K562 (cell line): ENCODE measurements around the gene CRHR2. TPM values are rescaled to one million over a fixed set of nuclear protein-coding genes. Genes with fewer than 3 reads are reported as not detected.

Source experiments
- ATAC-seq: fragments of 200-7000 bp; cut with Tn5 transposase; 3 replicates; pipeline ENCODE4 v1.9.1; 2020; ENCODE audit warnings: moderate library complexity
- BruUV-seq: library from RNA; stranded (reverse); fragments of 400-500 nt; replicated peaks from 2 replicates; lab custom pipeline; 2021; lab: Mats Ljungman, UMichigan
- CTCF ChIA-PET: fragments of 300-600 bp; formaldehyde crosslinking; extraction: SDS; loops from one replicate; lab custom pipeline; 2021; ENCODE audit warnings: low intra/inter-chr PET ratio; lab: Yijun Ruan, JAX
- POLR2A ChIA-PET: fragments of 300-600, 350-650 bp; sonication (Branson Sonifier 250); formaldehyde crosslinking; extraction: SDS; loops from one replicate; lab custom pipeline; 2021; ENCODE audit warnings: antibody characterized with exemption, inconsistent platforms; lab: Yijun Ruan, JAX
- DNase-seq, 4 experiments: peaks; one replicate each; pipeline versions ENCODE4 v3.0.0 to v3.0.0-alpha.2; 2011 to 2018; ENCODE audit warnings: low spot score in 3 of 4, mixed read lengths in 3 of 4; ENCODE audit errors: extremely low read depth in 1 of 4
- FAIRE-seq: peaks from 2 replicates; lab custom pipeline; 2011; peaks lifted over from hg19 to GRCh38; lab: Jason Lieb, UNC
- H2AFZ ChIP-seq: 2 replicates; pipeline ENCODE4 v1.6.0; 2011; ENCODE audit warnings: low read depth, low read length, control low read depth, inconsistent platforms
- H3K27ac ChIP-seq: fragments of 200-600 bp; 3 replicates; pipeline ENCODE4 v1.8.0; 2011; ENCODE audit warnings: low read depth, mild to moderate bottlenecking, control low read depth, inconsistent platforms, low read length, moderate library complexity, mixed read lengths; ENCODE audit errors: extremely low read depth
- H3K27me3 ChIP-seq, 2 experiments: fragments of 300-600 bp in 1 of 2; 2 replicates in 1 of 2; 3 replicates in 1 of 2; pipeline versions ENCODE4 v1.6.0 to v1.8.0; 2011; ENCODE audit warnings: inconsistent platforms in 2 of 2, low read length in 2 of 2, mild to moderate bottlenecking in 1 of 2, mixed read lengths in 1 of 2, moderate library complexity in 1 of 2; ENCODE audit not compliant: control insufficient read depth in 2 of 2, insufficient read depth in 2 of 2
- H3K36me3 ChIP-seq: fragments of 300-600 bp; 3 replicates; pipeline ENCODE4 v1.8.0; 2011; ENCODE audit warnings: mild to moderate bottlenecking, low read length, inconsistent platforms; ENCODE audit not compliant: control insufficient read depth, insufficient read depth
- H3K4me1 ChIP-seq, 2 experiments: fragments of 200-600 bp in 1 of 2; replicated peaks in 1 of 2; 2 replicates in 1 of 2; 3 replicates in 1 of 2; pipeline versions ENCODE4 v1.5.1 to v1.8.0; 2011; ENCODE audit warnings: inconsistent platforms in 2 of 2, low read length in 2 of 2, mild to moderate bottlenecking in 1 of 2, mixed read lengths in 1 of 2, moderate library complexity in 1 of 2; ENCODE audit not compliant: control insufficient read depth in 2 of 2, insufficient read depth in 2 of 2
- H3K4me2 ChIP-seq: 2 replicates; pipeline ENCODE4 v1.6.1; 2011; ENCODE audit warnings: low read length, control low read depth, inconsistent platforms, mixed read lengths; ENCODE audit not compliant: insufficient read depth
- H3K4me3 ChIP-seq: fragments of 200-600 bp; sonication (generic), shearing (Covaris generic); 2 replicates; pipeline ENCODE4 v1.5.1; 2016; ENCODE audit warnings: control low read depth, inconsistent platforms
- H3K79me2 ChIP-seq: fragments of 200-600 bp; 3 replicates; pipeline ENCODE4 v1.8.0; 2011; ENCODE audit warnings: low read length, inconsistent platforms; ENCODE audit not compliant: control insufficient read depth, insufficient read depth
- H3K9ac ChIP-seq, 2 experiments: 2 replicates each; pipeline versions ENCODE4 v1.6.0 to v1.6.1; 2011; ENCODE audit warnings: low read depth in 2 of 2, low read length in 2 of 2, control low read depth in 1 of 2, inconsistent platforms in 1 of 2, mild to moderate bottlenecking in 1 of 2, mixed read lengths in 1 of 2; ENCODE audit not compliant: insufficient read depth in 1 of 2
- H3K9me1 ChIP-seq: one replicate; pipeline ENCODE4 v1.6.0; 2011; ENCODE audit warnings: inconsistent platforms, mild to moderate bottlenecking, low read length, moderate library complexity; ENCODE audit not compliant: control insufficient read depth, insufficient read depth
- H3K9me3 ChIP-seq: replicated peaks from 2 replicates; pipeline ENCODE4 v1.5.1; 2011; ENCODE audit warnings: low read depth, low read length, inconsistent platforms; ENCODE audit not compliant: control insufficient read depth, insufficient read depth
- H4K20me1 ChIP-seq: replicated peaks from 2 replicates; pipeline ENCODE4 v1.6.1; 2011; ENCODE audit warnings: low read length, inconsistent platforms, mixed read lengths; ENCODE audit not compliant: control insufficient read depth, insufficient read depth
- EGR1 ChIP-seq: fragments of 450-650 bp; conservative IDR thresholded peaks from 2 replicates; pipeline ENCODE4 v1.6.1; 2017; ENCODE audit warnings: mild to moderate bottlenecking
- ETV6 ChIP-seq, 3 experiments: fragments of 150-350 bp in 1 of 3; sonication (generic) in 1 of 3; formaldehyde crosslinking in 1 of 3; IDR thresholded peaks; 2 replicates each; pipeline versions ENCODE4 v1.6.1 to v1.8.0; 2014 to 2022; ENCODE audit warnings: borderline replicate concordance in 2 of 3, low read depth in 2 of 3, antibody characterized with exemption in 1 of 3, low read length in 1 of 3, mild to moderate bottlenecking in 1 of 3, missing genetic modification reagents in 1 of 3
- KAT8 ChIP-seq: fragments of 450-650 bp; IDR thresholded peaks from 2 replicates; pipeline ENCODE4 v1.6.1; 2016; ENCODE audit warnings: low read depth, mild to moderate bottlenecking
- KLF16 ChIP-seq: IDR thresholded peaks from 2 replicates; pipeline ENCODE4 v1.6.1; 2016; ENCODE audit warnings: antibody characterized with exemption
- PHF20 ChIP-seq: fragments of 450-650 bp; IDR thresholded peaks from 2 replicates; pipeline ENCODE4 v1.6.1; 2018; ENCODE audit not compliant: partially characterized antibody
- ZNF282 ChIP-seq: sonication (generic); formaldehyde crosslinking; IDR thresholded peaks from 2 replicates; pipeline ENCODE4 v1.8.1; 2023; ENCODE audit warnings: missing genetic modification reagents
- WGBS: fragments of 100-300 bp; shearing (Covaris generic); methylation state at CpG from one replicate; pipeline ENCODE4 v1.1.6; 2016; ENCODE audit warnings: low coverage, mixed read lengths; ENCODE audit not compliant: insufficient coverage; ENCODE audit errors: missing lambda C conversion rate; 5-methylcytosine and 5-hydroxymethylcytosine counted together
- in situ Hi-C: fragments of 300-500 bp; cut with MboI; formaldehyde crosslinking; loops from 4 replicates; pipeline ENCODE4 v1.15.0; 2018; ENCODE audit warnings: inconsistent platforms, mixed read lengths
- intact Hi-C: fragments of 100-400 bp; cut with micrococcal nuclease; formaldehyde crosslinking; loops from 2 replicates; pipeline ENCODE4 v1.14.2; 2022
- polyA plus RNA-seq, 8 experiments: library from polyadenylated mRNA; depleted of rRNA in 4 of 8; stranded (reverse) in 5 of 8; unstranded in 3 of 8; fragments of >200 nt; fragmentation: Nextera tagmentation in 2 of 8; fragmentation: Illumina TruSeq in 1 of 8; extraction: Ambion mirVana in 2 of 8; extraction: Trizol in 1 of 8; gene quantifications; 2 replicates each; pipeline versions ENCODE4 v1.2.1 to v1.2.3, GENCODE V29; 2011 to 2014; ENCODE audit warnings: inconsistent platforms in 1 of 8, missing spikeins in 1 of 8
- total RNA-seq, 7 experiments: library from RNA; depleted of rRNA in 6 of 7; stranded (reverse); fragments of >200 nt in 6 of 7; fragmentation: Illumina TruSeq in 2 of 7; extraction: Trizol in 2 of 7; gene quantifications; 2 replicates each; pipeline versions ENCODE4 v1.2.1 to v1.2.3, GENCODE V29; 2011 to 2021; ENCODE audit warnings: low replicate concordance in 1 of 7
- TF ChIP-seq, protein P1 (sequence below): IDR thresholded peaks from 2 replicates; pipeline ENCODE4 v1.6.1; 2012; ENCODE audit warnings: low read depth, low read length, improper control_type of control experiment, borderline replicate concordance
- TF ChIP-seq, protein P2 (sequence below): fragments of 250-450 bp; sonication (Bioruptor Pico); IDR thresholded peaks from 2 replicates; pipeline ENCODE4 v1.5.1; 2021; ENCODE audit warnings: mild to moderate bottlenecking
- TF ChIP-seq, protein P3 (sequence below): sonication (generic); formaldehyde crosslinking; IDR thresholded peaks from 2 replicates; pipeline ENCODE4 v1.9.0; 2022; ENCODE audit warnings: mild to moderate bottlenecking, missing genetic modification reagents
- TF ChIP-seq, protein P4 (sequence below): IDR thresholded peaks from 2 replicates; pipeline ENCODE4 v1.6.1; 2014; ENCODE audit warnings: antibody characterized with exemption
- TF ChIP-seq, protein P5 (sequence below): IDR thresholded peaks from 2 replicates; pipeline ENCODE4 v1.6.1; 2011; ENCODE audit warnings: borderline replicate concordance, low read depth, mild to moderate bottlenecking, moderate library complexity, low read length; ENCODE audit not compliant: insufficient read depth, poor library complexity, severe bottlenecking

Gene CRHR2
- total and polyA plus RNA-seq, 9 of the 15 experiments (the other 6 are each of a cell fraction or from before 2014, with no cell fraction given), result not detected

DNA sequence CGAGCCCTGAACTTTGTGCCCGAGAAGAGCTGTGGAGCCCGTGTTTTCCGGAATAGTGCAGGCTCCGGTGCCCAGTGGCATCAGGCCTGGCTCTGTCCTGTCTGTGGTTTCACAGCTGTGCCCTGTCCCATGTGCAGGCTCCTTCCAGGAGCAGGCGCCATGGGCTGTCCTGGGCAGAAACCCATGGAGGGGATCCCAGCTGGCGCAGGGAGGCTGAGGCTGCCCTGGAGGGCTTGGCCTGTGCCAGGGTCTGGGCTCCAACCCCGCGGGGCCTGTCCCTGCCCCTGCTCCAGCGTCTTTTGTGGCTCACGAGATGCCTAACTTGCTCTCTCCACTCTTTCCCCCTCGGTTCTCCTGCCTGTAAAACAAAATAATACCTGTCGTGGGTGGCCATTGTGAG lies 23.3 kb upstream of the CRHR2 start:
- Histone ChIP-seq H3K27ac (no peak overlapping the region), H2AFZ (no peak overlapping the region)
- intact Hi-C loops, result no loop called here
- TF ChIP-seq KLF16 (no peak), ZNF282 (CRISPR knock-in tag) (no peak), PHF20 (no peak), EGR1 (no peak), ETV6 (IDR thresholded peaks at IDR 0.05; ENCODE audit: borderline replicate concordance in 1 of 2, low read depth in 2 of 2, low read length in 1 of 2) (no peak), ETV6 (CRISPR knock-in tag; IDR thresholded peaks at IDR 0.05; ENCODE audit: borderline replicate concordance) (no peak), KAT8 (no peak)
- TF ChIP-seq, protein P1, sequence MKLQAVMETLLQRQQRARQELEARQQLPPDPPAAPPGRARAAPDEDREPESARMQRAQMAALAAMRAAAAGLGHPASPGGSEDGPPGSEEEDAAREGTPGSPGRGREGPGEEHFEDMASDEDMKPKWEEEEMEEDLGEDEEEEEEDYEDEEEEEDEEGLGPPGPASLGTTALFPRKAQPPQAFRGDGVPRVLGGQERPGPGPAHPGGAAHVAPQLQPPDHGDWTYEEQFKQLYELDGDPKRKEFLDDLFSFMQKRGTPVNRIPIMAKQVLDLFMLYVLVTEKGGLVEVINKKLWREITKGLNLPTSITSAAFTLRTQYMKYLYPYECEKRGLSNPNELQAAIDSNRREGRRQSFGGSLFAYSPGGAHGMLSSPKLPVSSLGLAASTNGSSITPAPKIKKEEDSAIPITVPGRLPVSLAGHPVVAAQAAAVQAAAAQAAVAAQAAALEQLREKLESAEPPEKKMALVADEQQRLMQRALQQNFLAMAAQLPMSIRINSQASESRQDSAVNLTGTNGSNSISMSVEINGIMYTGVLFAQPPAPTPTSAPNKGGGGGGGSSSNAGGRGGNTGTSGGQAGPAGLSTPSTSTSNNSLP, result no peak
- TF ChIP-seq, protein P2, sequence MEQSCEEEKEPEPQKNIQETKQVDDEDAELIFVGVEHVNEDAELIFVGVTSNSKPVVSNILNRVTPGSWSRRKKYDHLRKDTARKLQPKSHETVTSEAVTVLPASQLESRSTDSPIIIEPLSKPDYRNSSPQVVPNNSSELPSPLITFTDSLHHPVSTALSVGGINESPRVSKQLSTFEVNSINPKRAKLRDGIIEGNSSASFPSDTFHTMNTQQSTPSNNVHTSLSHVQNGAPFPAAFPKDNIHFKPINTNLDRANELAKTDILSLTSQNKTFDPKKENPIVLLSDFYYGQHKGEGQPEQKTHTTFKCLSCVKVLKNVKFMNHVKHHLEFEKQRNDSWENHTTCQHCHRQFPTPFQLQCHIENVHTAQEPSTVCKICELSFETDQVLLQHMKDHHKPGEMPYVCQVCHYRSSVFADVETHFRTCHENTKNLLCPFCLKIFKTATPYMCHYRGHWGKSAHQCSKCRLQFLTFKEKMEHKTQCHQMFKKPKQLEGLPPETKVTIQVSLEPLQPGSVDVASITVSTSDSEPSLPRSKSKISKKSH (CRISPR knock-in tag), result no peak
- TF ChIP-seq, protein P3, sequence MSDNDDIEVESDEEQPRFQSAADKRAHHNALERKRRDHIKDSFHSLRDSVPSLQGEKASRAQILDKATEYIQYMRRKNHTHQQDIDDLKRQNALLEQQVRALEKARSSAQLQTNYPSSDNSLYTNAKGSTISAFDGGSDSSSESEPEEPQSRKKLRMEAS, result no peak
- TF ChIP-seq, protein P4, sequence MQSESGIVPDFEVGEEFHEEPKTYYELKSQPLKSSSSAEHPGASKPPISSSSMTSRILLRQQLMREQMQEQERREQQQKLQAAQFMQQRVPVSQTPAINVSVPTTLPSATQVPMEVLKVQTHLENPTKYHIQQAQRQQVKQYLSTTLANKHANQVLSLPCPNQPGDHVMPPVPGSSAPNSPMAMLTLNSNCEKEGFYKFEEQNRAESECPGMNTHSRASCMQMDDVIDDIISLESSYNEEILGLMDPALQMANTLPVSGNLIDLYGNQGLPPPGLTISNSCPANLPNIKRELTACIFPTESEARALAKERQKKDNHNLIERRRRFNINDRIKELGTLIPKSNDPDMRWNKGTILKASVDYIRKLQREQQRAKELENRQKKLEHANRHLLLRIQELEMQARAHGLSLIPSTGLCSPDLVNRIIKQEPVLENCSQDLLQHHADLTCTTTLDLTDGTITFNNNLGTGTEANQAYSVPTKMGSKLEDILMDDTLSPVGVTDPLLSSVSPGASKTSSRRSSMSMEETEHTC, result no peak
- TF ChIP-seq, protein P5, sequence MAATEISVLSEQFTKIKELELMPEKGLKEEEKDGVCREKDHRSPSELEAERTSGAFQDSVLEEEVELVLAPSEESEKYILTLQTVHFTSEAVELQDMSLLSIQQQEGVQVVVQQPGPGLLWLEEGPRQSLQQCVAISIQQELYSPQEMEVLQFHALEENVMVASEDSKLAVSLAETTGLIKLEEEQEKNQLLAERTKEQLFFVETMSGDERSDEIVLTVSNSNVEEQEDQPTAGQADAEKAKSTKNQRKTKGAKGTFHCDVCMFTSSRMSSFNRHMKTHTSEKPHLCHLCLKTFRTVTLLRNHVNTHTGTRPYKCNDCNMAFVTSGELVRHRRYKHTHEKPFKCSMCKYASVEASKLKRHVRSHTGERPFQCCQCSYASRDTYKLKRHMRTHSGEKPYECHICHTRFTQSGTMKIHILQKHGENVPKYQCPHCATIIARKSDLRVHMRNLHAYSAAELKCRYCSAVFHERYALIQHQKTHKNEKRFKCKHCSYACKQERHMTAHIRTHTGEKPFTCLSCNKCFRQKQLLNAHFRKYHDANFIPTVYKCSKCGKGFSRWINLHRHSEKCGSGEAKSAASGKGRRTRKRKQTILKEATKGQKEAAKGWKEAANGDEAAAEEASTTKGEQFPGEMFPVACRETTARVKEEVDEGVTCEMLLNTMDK, result no peak

More for the DNA sequence above, 23.3 kb upstream of the CRHR2 start:
- Histone ChIP-seq H3K4me1 (peaks cover 2 to 4% of the 10 kb centered on the region in 2 experiments; a peak in 3 of 5 replicates), H3K9ac (0 out of 4 replicates have a peak overlapping the region, but pooled peaks of 1 of the 2 experiments have one; percentile 14), H3K79me2 (no peaks in the 10 kb centered on the region), H3K9me3 (no peaks in the 10 kb centered on the region), H4K20me1 (0 out of 2 replicates have a peak, but pooled peaks cover 5% of the 10 kb centered on the region), H3K36me3 (no peaks in the 10 kb centered on the region), H3K4me2 (no peak overlapping the region), H3K9me1 (no peaks in the 10 kb centered on the region), H3K4me3 (no peak overlapping the region), H3K27me3 (peaks cover 15 to 66% of the 10 kb centered on the region in 2 experiments; a peak in 4 of 5 replicates)
- 3% methylated on average over 13 of the region's 13 CpGs for WGBS
- ChIA-PET CTCF (no interaction called here), POLR2A (interaction anchor here (0.7 to 1.6 kb wide), 3 partner anchors 10 to 23 kb away, joined by 3 to 7 read pairs (median 3); partner anchors contain the start of gene CRHR2)
- DNase-seq, result no peak
- no peak for ATAC-seq
- no peak for FAIRE-seq
- in situ Hi-C loops, result no loop called here
- no TSS peak for BruUV-seq
